GM12801 (cell line): ENCODE measurements around the gene DISP3.

Source experiments
- TF ChIP-seq, protein P1 (sequence below): IDR thresholded peaks from one replicate; pipeline ENCODE4 v1.5.1; 2011; ENCODE audit warnings: control low read depth; ENCODE audit not compliant: insufficient read length; ENCODE audit errors: extremely low read depth

Gene DISP3

DNA sequence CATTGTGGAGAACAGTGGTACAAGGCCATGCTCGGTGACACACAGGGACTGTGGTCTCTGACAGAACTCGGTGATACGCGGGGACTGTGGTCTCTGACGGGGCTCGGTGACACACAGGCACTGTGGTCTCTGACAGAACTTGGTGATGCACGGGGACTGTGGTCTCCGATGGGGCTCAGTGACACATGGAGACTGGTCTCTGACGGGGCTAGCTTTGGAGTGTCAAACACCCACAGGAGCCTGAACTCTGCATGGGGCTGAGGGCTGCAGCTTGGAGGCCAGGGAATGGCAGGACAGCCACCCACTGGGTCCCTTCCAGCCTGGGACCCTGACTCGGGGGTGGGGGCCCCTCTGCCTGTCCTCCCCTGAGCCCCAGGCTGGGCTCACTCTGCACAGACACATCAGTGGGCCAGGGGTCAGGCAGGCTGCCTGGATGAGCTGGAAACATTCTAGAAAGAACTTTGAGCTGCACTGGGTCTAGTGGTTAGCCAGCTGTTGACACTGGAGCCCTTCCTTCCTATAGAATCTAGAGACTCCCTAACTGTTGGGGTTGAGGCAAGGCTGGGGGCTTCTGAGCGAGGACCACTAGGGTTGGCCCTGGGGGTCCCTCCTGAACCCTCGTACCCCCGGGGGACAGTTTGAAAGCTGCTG, 49.8 kb downstream of the DISP3 start:
- TF ChIP-seq, protein P1, sequence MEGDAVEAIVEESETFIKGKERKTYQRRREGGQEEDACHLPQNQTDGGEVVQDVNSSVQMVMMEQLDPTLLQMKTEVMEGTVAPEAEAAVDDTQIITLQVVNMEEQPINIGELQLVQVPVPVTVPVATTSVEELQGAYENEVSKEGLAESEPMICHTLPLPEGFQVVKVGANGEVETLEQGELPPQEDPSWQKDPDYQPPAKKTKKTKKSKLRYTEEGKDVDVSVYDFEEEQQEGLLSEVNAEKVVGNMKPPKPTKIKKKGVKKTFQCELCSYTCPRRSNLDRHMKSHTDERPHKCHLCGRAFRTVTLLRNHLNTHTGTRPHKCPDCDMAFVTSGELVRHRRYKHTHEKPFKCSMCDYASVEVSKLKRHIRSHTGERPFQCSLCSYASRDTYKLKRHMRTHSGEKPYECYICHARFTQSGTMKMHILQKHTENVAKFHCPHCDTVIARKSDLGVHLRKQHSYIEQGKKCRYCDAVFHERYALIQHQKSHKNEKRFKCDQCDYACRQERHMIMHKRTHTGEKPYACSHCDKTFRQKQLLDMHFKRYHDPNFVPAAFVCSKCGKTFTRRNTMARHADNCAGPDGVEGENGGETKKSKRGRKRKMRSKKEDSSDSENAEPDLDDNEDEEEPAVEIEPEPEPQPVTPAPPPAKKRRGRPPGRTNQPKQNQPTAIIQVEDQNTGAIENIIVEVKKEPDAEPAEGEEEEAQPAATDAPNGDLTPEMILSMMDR = no peak

DNA sequence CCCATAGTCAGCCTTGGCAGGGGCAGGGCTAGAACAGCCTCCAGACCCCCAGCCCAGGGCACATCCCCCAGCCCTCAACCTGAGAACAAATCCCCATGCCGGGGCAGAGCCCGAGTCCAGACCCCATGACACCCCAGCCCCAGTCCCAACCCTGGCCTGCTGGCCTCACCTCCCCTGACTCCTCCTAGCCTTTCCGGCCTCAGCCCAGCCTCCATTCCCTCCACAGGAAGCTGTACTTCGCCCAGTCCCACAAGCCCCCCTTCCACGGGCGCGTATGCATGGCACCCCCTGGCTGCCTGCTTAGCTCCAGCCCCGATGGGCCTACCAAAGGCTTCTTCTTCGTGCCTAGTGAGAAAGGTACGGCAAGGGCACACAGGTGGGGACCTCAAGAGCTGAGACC, 50.4 kb downstream of the DISP3 start:
- TF ChIP-seq, protein P1 = no peak

DNA sequence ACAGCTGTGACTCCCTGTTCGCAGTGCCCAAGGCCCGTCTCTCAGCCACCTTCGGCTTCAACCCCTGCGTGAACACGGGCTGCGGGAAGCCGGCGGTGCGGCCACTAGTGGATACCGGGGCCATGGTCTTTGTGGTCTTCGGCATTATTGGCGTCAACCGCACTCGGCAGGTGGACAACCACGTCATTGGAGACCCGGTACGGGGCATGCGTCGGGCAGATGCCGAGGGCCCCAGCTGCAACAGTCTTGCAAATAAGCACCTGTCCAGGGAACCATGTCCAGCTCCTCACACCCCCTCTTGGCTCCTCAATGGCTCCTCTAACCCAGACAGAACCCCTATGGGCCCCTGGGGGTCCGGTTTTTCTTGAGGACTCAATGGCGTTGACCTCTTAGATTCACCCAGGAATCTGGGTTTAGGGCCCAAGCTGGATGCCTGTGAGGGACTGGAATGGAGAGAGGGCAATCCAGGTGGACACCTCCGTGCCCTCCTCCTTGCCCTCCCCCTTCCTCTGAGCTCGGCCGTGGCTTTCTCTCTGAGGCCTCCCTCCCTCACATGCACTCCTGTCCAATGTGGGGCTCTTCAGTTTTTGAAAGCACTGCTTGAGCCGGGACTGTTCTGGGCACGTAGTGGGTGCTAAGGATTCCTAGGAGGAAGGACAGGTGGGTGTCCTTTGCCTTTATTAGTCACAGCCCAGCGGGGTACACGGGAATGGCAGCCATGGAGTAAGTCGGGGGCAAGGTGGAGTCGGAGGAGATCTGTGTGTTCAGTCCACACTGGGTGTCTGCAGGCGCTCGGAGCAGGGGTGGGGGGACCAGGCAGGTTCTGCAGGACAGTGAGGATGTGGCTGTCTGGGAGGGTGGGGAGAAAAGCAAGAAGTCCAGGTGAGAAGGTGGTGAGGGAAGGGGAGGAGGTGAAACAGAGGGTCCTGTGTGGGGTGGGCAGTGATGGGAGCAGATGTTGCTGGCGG, 51.1 kb downstream of the DISP3 start:
- TF ChIP-seq, protein P1 = no peak

DNA sequence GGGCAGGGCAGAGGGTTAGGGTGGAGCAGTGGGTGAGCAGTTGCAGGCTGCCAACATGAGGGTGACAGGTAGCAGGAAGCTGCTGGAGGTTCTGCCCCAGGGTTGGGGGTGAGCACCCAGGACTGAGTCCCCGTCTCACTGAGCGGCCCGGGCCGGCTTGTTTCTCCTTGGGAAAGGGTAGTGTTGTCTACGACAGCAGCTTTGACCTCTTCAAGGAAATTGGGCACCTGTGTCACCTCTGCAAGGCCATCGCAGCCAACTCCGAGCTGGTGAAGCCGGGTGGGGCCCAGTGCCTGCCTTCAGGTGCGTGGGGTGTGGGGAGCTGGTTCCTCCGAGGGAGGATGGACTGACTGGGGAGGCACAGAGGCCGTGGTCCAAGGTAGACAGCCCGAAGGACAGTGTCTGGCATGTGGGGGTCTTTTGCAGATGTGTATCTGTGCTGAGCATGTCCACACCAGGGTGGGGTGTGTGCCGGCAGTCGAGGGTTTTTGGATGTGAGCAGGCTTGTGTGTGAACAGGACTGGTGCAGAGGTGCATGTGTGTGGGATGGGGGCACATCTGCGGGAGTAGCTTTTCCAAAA, 51.9 kb downstream of the DISP3 start:
- TF ChIP-seq, protein P1 = no peak

DNA sequence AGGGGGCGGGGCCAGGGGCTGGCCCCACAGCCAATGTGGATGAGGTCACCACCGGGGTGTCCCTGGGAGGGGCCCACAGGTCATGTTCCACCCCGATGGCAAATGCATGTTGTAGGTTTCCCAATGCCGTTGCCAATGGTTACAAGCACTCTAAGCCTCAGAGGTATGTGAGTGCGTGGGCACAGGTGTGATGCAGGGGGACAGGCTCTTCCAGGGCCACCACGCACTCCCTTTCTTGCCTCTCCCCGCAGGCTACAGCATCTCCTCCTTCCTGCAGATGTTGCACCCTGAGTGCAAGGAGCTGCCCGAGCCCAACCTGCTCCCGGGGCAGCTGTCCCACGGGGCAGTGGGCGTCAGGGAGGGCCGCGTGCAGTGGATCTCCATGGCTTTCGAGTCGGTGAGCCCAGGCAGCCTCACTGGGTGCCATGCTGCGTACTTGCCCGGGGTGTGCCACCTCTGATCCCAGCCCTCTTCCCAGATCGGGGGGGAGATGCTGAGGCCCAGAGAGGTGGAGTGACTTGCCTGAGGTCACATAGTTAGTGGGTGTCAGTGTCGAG, 52.4 kb downstream of the DISP3 start:
- TF ChIP-seq, protein P1 = no peak

DNA sequence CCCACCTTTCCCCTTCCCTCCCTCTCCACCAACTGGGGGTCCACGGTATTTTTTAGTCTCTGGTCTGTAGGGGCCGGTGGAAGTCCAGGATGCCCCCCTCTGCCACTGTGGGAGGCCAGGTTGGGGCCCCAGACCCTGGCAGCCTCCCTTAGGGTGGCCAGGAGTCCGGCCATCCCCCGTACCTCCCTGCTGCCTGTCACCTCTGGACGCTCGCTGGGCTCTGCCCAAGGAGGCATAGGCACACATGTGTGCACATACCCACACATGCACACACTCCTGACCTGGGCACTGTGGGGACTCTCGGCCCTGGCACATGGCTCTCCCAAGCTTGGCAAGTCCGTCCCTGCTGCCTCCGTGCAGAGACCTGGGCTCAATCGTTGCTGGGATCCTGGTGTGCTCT, 53.0 kb downstream of the DISP3 start:
- TF ChIP-seq, protein P1 = no peak
